GM18502 (cell line): Measurements from ENCODE around the gene TMEM176B.
"Not testable (repeated sequence)": the region's sequence is repeated elsewhere in the genome, so short reads cannot be mapped to it uniquely, and the experiment has no call there.

Source experiments
- ATAC-seq: cut with Tn5 transposase; IDR thresholded peaks from one replicate; pipeline ENCODE4 v1.9.1; 2021; ENCODE audit warnings: mild to moderate bottlenecking; ENCODE audit not compliant: unreplicated experiment, poor library complexity

Gene TMEM176B

DNA sequence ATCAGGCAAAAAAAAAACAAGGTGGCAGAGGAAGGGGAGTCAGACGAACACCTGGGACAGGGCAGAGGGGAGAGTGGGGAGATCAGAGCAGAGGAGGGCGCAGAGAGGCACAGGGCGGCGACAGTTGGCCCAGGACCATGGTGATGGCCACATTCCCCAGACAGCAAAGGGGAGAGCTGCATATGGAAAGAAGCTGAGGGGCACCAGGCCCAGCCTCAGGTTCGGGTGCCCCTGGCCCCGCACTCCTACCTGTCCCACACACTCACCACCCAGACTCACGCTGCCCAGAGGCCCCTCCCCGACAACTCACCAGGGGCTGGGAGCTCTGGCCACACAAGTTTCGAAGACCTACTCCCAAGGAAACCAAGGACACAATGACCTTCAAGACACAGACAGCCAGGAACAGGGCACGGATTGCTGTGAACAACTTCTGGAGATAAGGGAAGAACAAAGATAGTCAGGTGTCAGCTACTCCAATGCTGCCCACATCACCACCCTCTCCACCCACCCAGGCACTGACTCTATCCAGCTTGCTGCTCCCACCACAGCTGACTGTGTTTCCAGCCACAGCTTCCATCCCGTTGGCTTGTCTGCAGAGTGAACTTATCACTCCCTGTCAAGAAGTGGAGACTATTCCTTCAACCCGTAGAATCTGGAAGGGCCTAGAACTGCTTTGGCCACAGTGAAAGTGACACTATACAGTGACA is 8.3 kb downstream of the TMEM176B start:
- ATAC-seq, result no peak

DNA sequence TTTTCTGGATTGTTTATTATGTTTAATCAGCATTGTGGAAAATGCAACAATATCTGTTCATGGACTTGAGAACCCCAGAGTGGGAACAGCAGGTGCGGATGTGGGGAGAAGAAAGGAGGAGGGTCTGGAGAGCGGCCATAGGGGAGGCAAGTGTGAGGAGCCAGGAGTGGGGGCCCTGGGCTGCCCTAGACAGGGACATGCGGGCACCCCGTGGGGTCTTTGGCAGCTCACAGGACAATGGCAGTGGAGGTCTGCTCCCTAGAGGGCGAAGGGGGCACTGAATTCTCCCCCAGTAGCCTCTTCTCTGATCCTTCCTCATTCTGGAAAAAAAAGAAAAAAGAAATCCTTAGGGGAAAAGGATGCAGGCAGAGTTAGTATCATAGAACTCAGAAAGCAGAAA is 8.9 kb downstream of the TMEM176B start:
- ATAC-seq, result no peak

DNA sequence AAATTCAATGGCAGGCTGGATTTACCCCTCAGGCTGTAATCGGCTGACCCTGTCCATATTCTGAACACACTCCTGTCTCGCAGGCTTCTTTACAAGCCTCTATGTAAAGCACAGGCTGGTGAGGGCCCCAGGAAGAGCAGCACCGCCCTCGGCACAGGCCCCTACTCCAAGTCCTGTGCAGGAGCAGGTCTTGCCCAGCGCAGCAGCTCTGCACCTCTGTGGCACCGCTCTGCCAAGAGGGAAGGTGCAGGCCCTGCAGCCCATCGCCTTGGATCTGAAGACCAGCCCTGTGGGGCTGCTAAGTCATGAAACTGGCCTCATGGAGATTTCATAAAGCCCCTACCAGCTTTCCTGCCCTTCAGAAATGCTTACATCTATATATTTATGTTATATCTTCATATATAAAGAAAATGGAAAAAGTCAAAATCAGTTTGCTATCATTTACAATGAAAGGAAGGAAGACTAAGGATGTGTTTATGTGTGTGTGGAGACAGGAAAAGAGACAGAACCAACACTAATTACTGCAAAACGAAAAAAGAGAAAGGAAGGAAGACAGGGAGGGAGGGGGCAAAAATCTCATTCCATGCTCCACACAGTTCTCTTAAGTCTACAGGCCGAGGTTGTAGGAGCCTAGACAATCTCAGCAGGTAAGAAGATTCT is 9.6 kb downstream of the TMEM176B start:
- ATAC-seq, result no peak

- ATAC-seq, result no peak
Observed at GRCh38 chr7:150788474-150789269, 11.5 kb downstream of the TMEM176B start.

- no peak for ATAC-seq
Observed at GRCh38 chr7:150787321-150788281, 12.6 kb downstream of the TMEM176B start.

DNA sequence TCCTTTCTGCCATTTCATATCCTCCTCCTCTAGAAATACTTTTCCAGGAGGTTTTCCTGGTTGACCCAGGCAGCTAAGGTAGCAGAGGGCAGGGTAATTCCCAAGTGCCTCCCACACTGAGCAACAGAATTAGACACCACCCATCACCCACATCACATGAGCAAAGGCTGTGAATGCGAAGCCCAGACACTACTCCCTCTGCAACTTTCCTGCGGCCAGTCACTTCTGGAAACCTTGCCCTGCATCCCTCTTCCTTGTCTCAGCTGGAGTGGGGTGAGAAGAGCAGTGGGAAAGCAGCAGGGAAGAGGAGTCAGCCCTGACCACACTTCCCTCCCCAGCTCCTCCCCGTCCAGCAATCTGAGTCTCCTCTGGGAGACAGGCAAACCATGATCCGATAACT is 15.2 kb downstream of the TMEM176B start:
- ATAC-seq, result no peak

DNA sequence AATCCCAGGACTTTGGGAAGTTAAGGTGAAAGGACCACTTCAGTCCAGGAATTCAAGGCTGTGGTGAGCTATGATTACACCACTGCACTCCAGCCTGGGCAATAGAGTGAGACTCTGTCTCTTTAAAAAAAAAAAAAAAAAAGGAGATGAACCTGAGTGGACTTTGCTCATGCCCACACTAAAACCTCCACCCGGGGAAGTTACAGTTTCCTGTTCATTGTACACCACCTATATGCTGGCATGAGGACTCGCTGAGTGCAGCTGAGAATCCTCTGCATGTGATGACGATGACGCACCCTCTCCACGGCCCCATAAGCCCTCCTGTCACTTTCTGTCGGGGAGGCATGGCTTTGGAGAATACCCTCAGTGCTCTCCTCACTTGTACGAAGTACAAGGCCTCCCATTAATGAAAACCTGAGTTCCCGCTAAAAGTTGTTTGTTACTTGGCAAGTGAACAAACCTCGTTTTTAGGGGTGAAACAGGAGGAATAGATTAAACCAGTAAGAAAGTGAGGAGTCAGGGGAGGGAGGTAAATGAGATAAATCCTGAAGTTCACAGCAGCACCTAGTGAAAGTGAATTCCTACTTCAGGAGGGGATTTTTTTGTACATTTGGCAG is 15.9 kb downstream of the TMEM176B start:
- ATAC-seq, result no peak

- no peak for ATAC-seq
Observed at GRCh38 chr7:150781961-150782360, 18.2 kb downstream of the TMEM176B start.

DNA sequence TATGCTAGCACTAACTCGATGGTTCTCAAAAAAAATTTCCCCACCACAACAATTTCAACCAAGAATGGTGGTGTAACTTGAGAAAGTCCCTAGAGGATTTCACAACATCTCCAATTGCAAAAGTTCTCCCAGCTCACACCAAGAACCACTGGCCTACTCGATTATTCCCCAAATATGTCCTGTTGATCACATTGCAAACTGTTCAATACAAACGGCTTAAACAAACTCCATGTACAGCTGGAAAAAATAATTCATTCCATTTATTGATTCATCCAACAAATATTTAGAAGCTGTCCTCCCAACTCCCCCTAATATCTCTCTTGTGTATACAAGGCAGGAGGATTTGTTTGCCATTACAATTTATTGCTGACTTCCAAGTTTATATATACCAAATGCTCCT is 19.1 kb downstream of the TMEM176B start:
- ATAC-seq, result no peak

GRCh38 chr7:150780292-150780691 is 19.9 kb downstream of the TMEM176B start:
- no peak for ATAC-seq

- no peak for ATAC-seq
Observed at GRCh38 chr7:150778738-150779301, 21.3 kb downstream of the TMEM176B start.

DNA sequence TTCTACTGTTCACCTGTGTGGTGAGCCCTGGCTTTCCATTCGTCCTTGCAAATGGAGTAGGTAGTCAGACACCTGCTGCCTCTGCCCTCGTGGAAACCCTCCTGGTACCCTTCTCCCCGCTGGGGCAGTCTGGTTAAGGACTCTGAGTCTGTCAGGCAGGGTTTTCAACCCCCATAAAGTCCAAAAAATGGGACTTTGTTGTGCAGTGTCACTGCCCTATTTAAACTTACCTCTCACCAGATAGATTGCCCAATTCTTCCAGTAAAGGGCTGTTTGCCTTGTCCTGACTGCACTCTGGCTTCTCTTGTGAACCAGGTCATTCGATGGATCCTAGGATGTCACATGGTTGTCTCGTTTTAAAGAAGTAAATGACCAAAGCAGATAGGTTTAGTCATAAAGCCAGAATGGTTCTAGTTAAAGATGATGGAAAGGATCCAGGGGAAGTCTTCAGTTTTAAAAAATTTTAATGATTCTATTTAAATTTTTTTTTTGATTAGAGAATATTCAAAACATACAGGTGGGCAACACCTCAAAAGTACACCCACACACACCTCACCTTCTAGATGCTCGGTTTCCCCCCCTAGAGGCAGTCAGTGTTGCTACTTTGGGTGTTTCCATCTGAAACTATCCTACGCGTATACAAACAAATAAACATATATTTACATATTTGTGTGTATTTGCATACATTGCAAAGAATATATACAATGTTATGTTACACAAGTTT is 22.0 kb downstream of the TMEM176B start:
- ATAC-seq, result no peak

DNA sequence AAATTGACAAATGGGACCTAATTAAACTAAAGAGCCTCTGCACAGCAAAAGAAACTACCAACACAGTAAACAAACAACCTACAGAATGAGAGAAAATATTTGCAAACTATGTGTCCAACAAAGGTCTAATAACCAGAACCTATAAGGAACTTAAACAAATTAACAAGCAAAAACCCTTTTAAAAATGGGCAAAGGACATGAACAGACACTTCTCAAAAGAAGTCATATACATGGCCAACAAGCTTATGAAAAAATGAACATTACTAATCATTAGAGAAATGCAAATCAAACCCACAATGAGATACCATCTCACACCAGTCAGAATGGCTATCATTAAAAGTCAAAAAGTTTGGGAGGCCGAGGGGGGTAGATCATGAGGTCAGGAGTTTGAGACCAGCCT is 26.0 kb downstream of the TMEM176B start:
- not testable (repeated sequence) for ATAC-seq

GRCh38 chr7:150769768-150770167 is 30.4 kb downstream of the TMEM176B start:
- no peak for ATAC-seq

- ATAC-seq, result no peak
Observed at GRCh38 chr7:150766334-150766709, 33.8 kb downstream of the TMEM176B start.

DNA sequence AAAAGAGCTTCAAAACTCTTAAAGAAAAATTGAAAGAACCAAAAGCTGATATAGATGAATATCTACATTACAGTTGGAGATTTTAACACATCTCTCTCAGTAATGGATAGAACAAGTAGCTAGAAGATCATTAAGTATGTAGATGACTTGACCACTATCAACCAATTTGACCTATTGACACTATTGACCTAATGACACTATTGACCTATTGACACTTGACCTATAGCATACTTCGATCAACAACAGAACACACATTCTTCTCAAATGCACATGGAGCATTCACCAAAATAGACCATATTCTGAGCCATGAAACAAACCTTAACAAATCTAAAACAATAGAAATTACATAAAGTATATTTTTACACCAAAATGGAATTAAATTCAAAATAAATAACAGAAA is 40.7 kb downstream of the TMEM176B start:
- ATAC-seq, result no peak

GRCh38 chr7:150756858-150757257 is 43.3 kb downstream of the TMEM176B start:
- no peak for ATAC-seq

GRCh38 chr7:150756166-150756565 is 44.0 kb downstream of the TMEM176B start:
- no peak for ATAC-seq
